GM19468 (cell line): ENCODE results near the gene ITPA.

ENCODE experiments used
- ATAC-seq: cut with Tn5 transposase; IDR thresholded peaks from one replicate; pipeline ENCODE4 v1.9.1; 2021; ENCODE audit warnings: mild to moderate bottlenecking, moderate library complexity, moderate number of reproducible peaks; ENCODE audit not compliant: unreplicated experiment; ENCODE audit errors: extremely low read depth

Gene ITPA

GRCh38 chr20:3224681-3225421 is 15.6 kb downstream of the ITPA start:
- no peak for ATAC-seq

- ATAC-seq: no peak
Measured at GRCh38 chr20:3226093-3226492, 16.8 kb downstream of the ITPA start.

GRCh38 chr20:3226864-3227263 is 17.6 kb downstream of the ITPA start:
- ATAC-seq: no peak

- no peak for ATAC-seq
Measured at GRCh38 chr20:3227506-3227905, 18.2 kb downstream of the ITPA start.

- ATAC-seq: no peak
Measured at GRCh38 chr20:3227936-3228749, 18.8 kb downstream of the ITPA start.

- ATAC-seq: no peak
Measured at GRCh38 chr20:3228750-3229032, 19.4 kb downstream of the ITPA start.

GRCh38 chr20:3229158-3229557 is 19.9 kb downstream of the ITPA start:
- ATAC-seq: no peak

- ATAC-seq: no peak
Measured at GRCh38 chr20:3229798-3230197, 20.5 kb downstream of the ITPA start.

- no peak for ATAC-seq
Measured at GRCh38 chr20:3231116-3231515, 21.8 kb downstream of the ITPA start.

- ATAC-seq: no peak
Measured at GRCh38 chr20:3231889-3232588, 22.7 kb downstream of the ITPA start.

- no peak for ATAC-seq
Measured at GRCh38 chr20:3233131-3233990, 24.1 kb downstream of the ITPA start.

- ATAC-seq: no peak
Measured at GRCh38 chr20:3233991-3234498, 24.7 kb downstream of the ITPA start.

GRCh38 chr20:3235666-3236324 is 26.5 kb downstream of the ITPA start:
- ATAC-seq: no peak

- ATAC-seq: no peak
Measured at GRCh38 chr20:3237011-3237957, 28.0 kb downstream of the ITPA start.

GRCh38 chr20:3237958-3238615 is 28.8 kb downstream of the ITPA start:
- no peak for ATAC-seq

- ATAC-seq: no peak
Measured at GRCh38 chr20:3238616-3239025, 29.3 kb downstream of the ITPA start.

GRCh38 chr20:3239026-3239866 is 29.9 kb downstream of the ITPA start, which contains the start of gene SLC4A11:
Gene SLC4A11 (minus strand): TSS chr20:3239190. CDS start chr20:3239137, 53 bp downstream.
- ATAC-seq: no peak
